ENCODE results near the gene RASD2.
"Not testable (repeated sequence)": the region's sequence is repeated elsewhere in the genome, so short reads cannot be mapped to it uniquely, and the experiment has no call there.

RASD2 gene

DNA sequence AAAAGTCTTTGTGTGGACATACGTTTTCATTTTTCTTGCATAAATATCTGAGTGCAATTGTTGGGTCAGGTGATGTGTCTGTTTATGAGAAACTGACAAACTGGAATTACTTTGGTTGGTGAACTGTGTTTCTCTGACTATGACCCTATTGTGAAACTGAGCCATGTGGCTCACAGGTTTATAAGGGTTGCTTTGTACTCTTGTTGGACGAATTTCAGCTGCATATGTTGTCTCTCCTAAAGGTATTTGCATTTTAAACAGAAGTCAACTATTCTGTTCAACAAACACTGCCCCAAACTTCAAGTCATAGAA is 34.4 kb upstream of the RASD2 start:
- no peak overlapping the region for H3K4me3 ChIP-seq (ENCODE audit: low read length)
- no peaks in the 10 kb centered on the region for H3K79me2 ChIP-seq (ENCODE audit: low read length)
- no peak overlapping the region for H2AFZ ChIP-seq (ENCODE audit: low read depth, low read length)
- no peak overlapping the region for H3K9ac ChIP-seq (ENCODE audit: low read length)
- TF ChIP-seq EZH2phosphoT487 (IDR thresholded peaks at IDR 0.05; ENCODE audit: low read depth): no peak
- H3K27ac ChIP-seq (ENCODE audit: low read length): no peak overlapping the region
- H4K20me1 ChIP-seq (ENCODE audit: insufficient read depth, low read length): no peaks in the 10 kb centered on the region
- H3K27me3 ChIP-seq (ENCODE audit: low read depth, low read length): peaks cover 70% of the 10 kb centered on the region
- H3K9me3 ChIP-seq (ENCODE audit: insufficient read depth, low read length): no peaks in the 10 kb centered on the region
- H3K4me1 ChIP-seq (ENCODE audit: low read length): peaks cover 9% of the 10 kb centered on the region
- no peaks in the 10 kb centered on the region for H3K36me3 ChIP-seq (replicated peaks; ENCODE audit: low read depth, low read length)
- H3K4me2 ChIP-seq (ENCODE audit: low read length): no peak overlapping the region

DNA sequence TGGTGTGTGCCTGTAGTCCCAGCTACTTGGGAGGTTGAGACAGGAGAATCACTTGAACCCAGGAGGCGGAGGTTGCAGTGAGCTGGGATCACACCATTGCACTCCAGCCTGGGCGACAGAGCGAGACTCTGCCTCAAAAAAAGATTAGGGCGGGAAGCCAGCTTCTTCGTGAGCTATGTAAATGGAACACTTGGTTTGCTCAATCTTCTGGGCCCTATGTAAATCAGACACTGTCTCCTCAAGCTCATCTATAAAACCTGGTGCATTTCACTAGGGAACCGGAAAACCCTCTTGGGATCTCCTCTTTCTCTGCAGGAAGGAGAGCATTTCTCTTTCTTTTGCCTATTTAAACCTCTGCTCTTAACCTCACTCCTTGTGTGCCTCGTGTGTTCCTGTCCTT is 32.8 kb upstream of the RASD2 start:
- not testable (repeated sequence) for H3K4me3 ChIP-seq (ENCODE audit: low read length); H4K20me1 ChIP-seq (ENCODE audit: insufficient read depth, low read length); H3K27ac ChIP-seq (ENCODE audit: low read length); H3K9ac ChIP-seq (ENCODE audit: low read length); H2AFZ ChIP-seq (ENCODE audit: low read depth, low read length); H3K4me2 ChIP-seq (ENCODE audit: low read length); H3K36me3 ChIP-seq (replicated peaks; ENCODE audit: low read depth, low read length); H3K4me1 ChIP-seq (ENCODE audit: low read length); H3K9me3 ChIP-seq (ENCODE audit: insufficient read depth, low read length); H3K79me2 ChIP-seq (ENCODE audit: low read length)
- H3K27me3 ChIP-seq (ENCODE audit: low read depth, low read length): peaks cover 77% of the 10 kb centered on the region

DNA sequence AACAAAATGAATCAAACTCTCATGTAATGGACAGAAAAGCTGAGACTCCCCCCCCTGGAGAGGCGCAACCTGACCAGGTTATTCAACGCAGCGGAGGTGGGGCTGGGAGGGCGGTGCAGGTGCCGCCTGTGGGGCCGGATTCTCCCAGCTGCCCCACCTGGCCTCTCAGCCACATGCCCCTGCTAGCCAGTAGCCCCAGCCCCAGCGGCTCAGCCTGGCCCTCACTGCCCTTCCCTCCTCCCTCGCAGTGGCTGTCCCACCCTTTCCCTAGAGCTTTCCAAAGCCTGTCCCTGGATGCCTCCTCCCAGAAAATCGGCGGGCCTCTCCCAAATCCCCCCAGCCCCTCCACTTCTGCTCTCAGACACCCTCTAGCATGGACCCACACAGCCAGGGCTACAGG is 31.2 kb upstream of the RASD2 start:
- no peak overlapping the region for H3K9ac ChIP-seq (ENCODE audit: low read length)

DNA sequence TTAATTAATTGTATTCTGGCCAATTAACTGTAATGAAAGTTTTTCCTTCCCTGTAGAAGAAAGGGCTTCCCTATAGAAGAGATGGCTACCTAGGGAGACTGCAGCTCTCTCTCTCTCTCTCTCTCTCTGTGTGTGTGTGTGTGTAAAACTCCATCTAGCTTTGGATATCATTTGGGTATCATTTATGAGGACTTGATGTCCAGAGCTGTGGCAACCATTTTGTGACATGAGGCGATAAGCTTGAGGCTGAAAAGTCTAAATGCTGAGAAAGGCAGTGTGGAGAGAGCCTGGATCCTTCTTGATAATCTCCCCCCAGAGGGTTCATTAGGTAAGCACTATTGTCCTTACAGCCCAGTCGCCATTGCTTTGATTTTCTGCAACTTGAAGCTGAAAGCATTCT is 30.7 kb upstream of the RASD2 start:
- Histone ChIP-seq H3K9me3 (ENCODE audit: insufficient read depth, low read length) (no peaks in the 10 kb centered on the region), H3K4me2 (ENCODE audit: low read length) (no peak overlapping the region), H3K27me3 (ENCODE audit: low read depth, low read length) (peaks cover 75% of the 10 kb centered on the region), H3K9ac (ENCODE audit: low read length) (no peak overlapping the region), H3K4me1 (ENCODE audit: low read length) (peaks cover 9% of the 10 kb centered on the region), H3K79me2 (ENCODE audit: low read length) (no peaks in the 10 kb centered on the region), H4K20me1 (ENCODE audit: insufficient read depth, low read length) (no peaks in the 10 kb centered on the region), H3K36me3 (replicated peaks; ENCODE audit: low read depth, low read length) (no peaks in the 10 kb centered on the region), H3K4me3 (ENCODE audit: low read length) (no peak overlapping the region), H3K27ac (ENCODE audit: low read length) (no peak overlapping the region), H2AFZ (ENCODE audit: low read depth, low read length) (no peak overlapping the region)
- no peak for TF ChIP-seq EZH2phosphoT487 (IDR thresholded peaks at IDR 0.05; ENCODE audit: low read depth)
- TF ChIP-seq, protein P1, sequence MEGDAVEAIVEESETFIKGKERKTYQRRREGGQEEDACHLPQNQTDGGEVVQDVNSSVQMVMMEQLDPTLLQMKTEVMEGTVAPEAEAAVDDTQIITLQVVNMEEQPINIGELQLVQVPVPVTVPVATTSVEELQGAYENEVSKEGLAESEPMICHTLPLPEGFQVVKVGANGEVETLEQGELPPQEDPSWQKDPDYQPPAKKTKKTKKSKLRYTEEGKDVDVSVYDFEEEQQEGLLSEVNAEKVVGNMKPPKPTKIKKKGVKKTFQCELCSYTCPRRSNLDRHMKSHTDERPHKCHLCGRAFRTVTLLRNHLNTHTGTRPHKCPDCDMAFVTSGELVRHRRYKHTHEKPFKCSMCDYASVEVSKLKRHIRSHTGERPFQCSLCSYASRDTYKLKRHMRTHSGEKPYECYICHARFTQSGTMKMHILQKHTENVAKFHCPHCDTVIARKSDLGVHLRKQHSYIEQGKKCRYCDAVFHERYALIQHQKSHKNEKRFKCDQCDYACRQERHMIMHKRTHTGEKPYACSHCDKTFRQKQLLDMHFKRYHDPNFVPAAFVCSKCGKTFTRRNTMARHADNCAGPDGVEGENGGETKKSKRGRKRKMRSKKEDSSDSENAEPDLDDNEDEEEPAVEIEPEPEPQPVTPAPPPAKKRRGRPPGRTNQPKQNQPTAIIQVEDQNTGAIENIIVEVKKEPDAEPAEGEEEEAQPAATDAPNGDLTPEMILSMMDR (IDR thresholded peaks at IDR 0.05; ENCODE audit: low read depth, low read length): no peak

More for the DNA sequence above, 31.2 kb upstream of the RASD2 start:
- H3K27ac ChIP-seq (ENCODE audit: low read length): no peak overlapping the region
- no peaks in the 10 kb centered on the region for H3K36me3 ChIP-seq (replicated peaks; ENCODE audit: low read depth, low read length)
- no peak overlapping the region for H3K4me2 ChIP-seq (ENCODE audit: low read length)
- H3K4me3 ChIP-seq (ENCODE audit: low read length): no peak overlapping the region
- H3K9me3 ChIP-seq (ENCODE audit: insufficient read depth, low read length): no peaks in the 10 kb centered on the region
- no peaks in the 10 kb centered on the region for H3K79me2 ChIP-seq (ENCODE audit: low read length)
- TF ChIP-seq, protein P1 (IDR thresholded peaks at IDR 0.05; ENCODE audit: low read depth, low read length): no peak
- TF ChIP-seq EZH2phosphoT487 (IDR thresholded peaks at IDR 0.05; ENCODE audit: low read depth): no peak
- H4K20me1 ChIP-seq (ENCODE audit: insufficient read depth, low read length): no peaks in the 10 kb centered on the region
- H3K4me1 ChIP-seq (ENCODE audit: low read length): peaks cover 9% of the 10 kb centered on the region
- H2AFZ ChIP-seq (ENCODE audit: low read depth, low read length): no peak overlapping the region
- peaks cover 77% of the 10 kb centered on the region for H3K27me3 ChIP-seq (ENCODE audit: low read depth, low read length)

DNA sequence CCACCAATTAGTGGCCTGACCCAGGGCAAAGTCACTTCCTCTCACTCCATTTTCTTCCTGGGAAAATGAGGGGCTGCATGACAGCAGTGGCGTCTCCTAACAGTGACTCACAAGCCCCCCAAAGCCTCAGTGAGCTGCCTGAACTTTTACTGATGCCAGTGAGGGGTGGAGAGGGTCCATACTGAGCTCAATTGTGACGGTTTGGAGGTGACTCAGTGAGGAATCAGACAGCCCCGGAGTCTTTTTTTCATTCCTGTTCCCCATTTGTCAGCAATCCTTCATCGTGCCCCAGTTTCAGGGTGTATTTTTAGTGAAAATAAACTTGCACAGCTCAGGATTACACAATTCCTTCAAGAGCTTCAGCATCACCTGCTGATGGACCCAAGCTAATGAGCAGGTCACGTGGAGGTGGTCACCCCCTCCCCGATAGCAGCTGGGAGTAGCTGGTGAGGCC is 30.1 kb upstream of the RASD2 start:
- H3K36me3 ChIP-seq (replicated peaks; ENCODE audit: low read depth, low read length): no peaks in the 10 kb centered on the region
- peaks cover 73% of the 10 kb centered on the region for H3K27me3 ChIP-seq (ENCODE audit: low read depth, low read length)
- no peak overlapping the region for H3K4me2 ChIP-seq (ENCODE audit: low read length)
- no peak overlapping the region for H3K9ac ChIP-seq (ENCODE audit: low read length)
- no peaks in the 10 kb centered on the region for H4K20me1 ChIP-seq (ENCODE audit: insufficient read depth, low read length)
- H2AFZ ChIP-seq (ENCODE audit: low read depth, low read length): no peak overlapping the region
- H3K27ac ChIP-seq (ENCODE audit: low read length): no peak overlapping the region
- TF ChIP-seq, protein P1 (IDR thresholded peaks at IDR 0.05; ENCODE audit: low read depth, low read length): no peak
- TF ChIP-seq EZH2phosphoT487 (IDR thresholded peaks at IDR 0.05; ENCODE audit: low read depth): no peak
- no peak overlapping the region for H3K4me3 ChIP-seq (ENCODE audit: low read length)
- H3K79me2 ChIP-seq (ENCODE audit: low read length): no peaks in the 10 kb centered on the region
- peaks cover 6% of the 10 kb centered on the region for H3K4me1 ChIP-seq (ENCODE audit: low read length)
- no peaks in the 10 kb centered on the region for H3K9me3 ChIP-seq (ENCODE audit: insufficient read depth, low read length)

All from OCI-LY3 (cell line).